GM12801 (cell line): ENCODE measurements around the gene ZNF608.

ENCODE experiments used
- CTCF ChIP-seq: IDR thresholded peaks from one replicate; pipeline ENCODE4 v1.5.1; 2011; ENCODE audit warnings: control low read depth; ENCODE audit not compliant: insufficient read length; ENCODE audit errors: extremely low read depth

The ZNF608 gene

GRCh38 chr5:124782262-124782661, 35.8 kb upstream of the ZNF608 start:
- TF ChIP-seq CTCF = no peak

GRCh38 chr5:124780011-124780410, 33.6 kb upstream of the ZNF608 start:
- TF ChIP-seq CTCF = no peak

GRCh38 chr5:124773315-124774311, 27.2 kb upstream of the ZNF608 start:
- TF ChIP-seq CTCF = no peak

- TF ChIP-seq CTCF = no peak
Measured at GRCh38 chr5:124772457-124773200, 26.2 kb upstream of the ZNF608 start.

GRCh38 chr5:124771761-124772160, 25.3 kb upstream of the ZNF608 start:
- no peak for TF ChIP-seq CTCF

GRCh38 chr5:124764992-124765611, 18.7 kb upstream of the ZNF608 start:
- TF ChIP-seq CTCF = no peak

- no peak for TF ChIP-seq CTCF
Measured at GRCh38 chr5:124764585-124764984, 18.1 kb upstream of the ZNF608 start.
